GM12874 (cell line): ENCODE results near the gene RAP1A.

Experiments used
- TF ChIP-seq, protein P1 (sequence below): IDR thresholded peaks from 2 replicates; pipeline ENCODE4 v1.5.1; 2011; ENCODE audit warnings: low read depth, mild to moderate bottlenecking, control low read depth, low read length, moderate library complexity; ENCODE audit not compliant: insufficient read depth

The RAP1A gene

DNA sequence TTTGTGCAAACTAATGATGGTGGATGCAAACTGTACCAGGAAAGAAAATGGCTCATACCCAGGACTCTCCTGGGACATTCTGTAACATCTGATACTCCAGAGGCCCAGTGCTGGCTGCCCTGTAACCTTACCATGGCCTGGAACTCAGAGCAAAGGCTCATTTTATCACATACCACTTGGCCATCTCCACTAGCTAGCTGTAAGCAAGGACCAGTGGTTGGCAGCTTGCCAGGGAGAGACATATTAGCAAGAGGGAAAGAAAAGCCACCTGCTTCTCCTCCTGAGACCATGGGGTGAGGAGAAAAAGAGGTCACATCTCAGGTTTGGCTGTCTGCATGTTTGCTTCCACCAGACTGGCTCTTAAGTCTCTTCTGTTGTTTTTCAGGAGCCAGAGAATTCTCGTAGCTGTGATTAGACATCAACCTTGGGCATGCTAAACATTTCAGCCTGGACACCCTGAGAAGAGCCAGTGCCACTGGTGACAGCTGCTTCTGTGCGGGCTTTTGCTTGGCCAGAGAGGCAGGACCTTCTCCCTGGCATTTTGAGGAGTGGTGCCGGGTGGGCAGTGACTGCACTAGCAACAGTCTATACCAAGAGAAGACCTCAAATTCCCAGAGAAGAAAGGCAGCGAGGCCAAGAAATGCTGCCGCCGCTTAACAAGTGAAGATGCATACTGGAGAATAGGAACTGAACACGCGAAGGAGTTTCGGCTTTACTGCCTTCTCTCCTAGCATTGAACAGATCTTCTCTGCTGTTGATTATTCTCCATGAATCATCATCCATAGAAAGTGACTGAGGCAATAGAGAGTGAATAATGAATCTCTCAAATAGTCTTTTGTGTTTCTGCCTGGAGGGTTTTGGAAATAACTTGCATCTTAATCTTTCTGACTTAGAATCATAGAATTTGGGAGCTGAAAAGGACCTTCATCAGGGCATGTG is 126.4 kb downstream of the RAP1A start:
- TF ChIP-seq, protein P1, sequence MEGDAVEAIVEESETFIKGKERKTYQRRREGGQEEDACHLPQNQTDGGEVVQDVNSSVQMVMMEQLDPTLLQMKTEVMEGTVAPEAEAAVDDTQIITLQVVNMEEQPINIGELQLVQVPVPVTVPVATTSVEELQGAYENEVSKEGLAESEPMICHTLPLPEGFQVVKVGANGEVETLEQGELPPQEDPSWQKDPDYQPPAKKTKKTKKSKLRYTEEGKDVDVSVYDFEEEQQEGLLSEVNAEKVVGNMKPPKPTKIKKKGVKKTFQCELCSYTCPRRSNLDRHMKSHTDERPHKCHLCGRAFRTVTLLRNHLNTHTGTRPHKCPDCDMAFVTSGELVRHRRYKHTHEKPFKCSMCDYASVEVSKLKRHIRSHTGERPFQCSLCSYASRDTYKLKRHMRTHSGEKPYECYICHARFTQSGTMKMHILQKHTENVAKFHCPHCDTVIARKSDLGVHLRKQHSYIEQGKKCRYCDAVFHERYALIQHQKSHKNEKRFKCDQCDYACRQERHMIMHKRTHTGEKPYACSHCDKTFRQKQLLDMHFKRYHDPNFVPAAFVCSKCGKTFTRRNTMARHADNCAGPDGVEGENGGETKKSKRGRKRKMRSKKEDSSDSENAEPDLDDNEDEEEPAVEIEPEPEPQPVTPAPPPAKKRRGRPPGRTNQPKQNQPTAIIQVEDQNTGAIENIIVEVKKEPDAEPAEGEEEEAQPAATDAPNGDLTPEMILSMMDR: no peak

DNA sequence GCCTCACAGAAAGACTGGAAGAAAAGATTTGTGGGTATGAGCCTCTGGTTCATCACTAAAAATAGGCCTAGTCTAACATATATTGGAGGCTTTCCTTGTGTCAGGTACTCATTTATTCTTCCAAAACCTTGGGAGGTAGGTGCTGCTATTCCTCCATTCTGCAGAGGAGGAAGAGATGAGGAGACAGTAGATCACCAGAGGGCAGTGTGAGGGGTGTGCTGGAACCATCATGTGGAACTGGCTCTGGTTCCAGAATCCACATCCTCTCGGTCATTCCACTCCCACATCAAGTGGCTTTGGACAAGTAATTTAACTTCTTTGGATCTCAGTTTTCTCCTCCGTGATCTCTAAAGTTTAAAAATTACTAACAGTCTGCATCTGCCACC is 127.0 kb downstream of the RAP1A start:
- TF ChIP-seq, protein P1: no peak

DNA sequence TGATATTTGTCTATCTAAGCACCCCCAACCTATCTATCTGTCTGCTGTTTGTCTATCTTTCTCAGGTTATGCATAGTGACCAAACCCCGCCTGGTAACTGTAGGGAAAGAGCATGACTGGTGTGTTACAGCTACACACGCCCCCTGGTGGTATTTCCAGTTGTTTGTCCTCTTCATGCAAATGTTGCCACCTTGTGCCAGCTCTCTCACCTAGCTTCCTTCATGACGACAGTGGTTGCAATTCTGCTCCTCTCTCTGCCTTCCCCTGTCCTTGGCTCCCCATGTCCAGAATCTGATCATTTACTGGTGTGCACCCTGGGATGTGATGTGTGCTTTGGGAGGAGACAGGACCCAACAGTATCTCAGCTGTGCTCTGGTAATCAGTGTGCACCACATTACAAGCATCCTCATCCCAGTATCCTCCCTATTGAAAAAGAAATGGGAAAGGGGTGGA is 127.7 kb downstream of the RAP1A start:
- TF ChIP-seq, protein P1: peak; percentile 75

DNA sequence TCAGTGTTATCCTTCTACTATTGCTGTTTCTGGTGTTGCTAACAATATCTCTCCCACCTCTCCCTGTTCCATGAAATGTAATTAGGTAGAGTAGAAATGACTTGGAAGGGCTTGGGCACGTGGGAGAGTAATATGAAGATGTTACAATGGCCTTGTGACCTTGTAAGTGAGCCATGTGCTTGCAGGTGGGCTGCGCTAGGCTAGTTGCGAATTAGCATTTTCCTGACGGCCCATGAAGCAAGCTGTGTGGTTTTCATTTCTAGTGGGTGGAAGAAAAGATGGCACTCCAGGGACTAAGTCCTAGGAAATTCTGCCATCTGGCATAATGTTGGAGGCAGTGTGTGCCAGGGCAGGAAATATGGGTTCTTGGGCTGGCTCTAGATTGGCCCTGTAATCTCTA is 128.4 kb downstream of the RAP1A start:
- TF ChIP-seq, protein P1: no peak

DNA sequence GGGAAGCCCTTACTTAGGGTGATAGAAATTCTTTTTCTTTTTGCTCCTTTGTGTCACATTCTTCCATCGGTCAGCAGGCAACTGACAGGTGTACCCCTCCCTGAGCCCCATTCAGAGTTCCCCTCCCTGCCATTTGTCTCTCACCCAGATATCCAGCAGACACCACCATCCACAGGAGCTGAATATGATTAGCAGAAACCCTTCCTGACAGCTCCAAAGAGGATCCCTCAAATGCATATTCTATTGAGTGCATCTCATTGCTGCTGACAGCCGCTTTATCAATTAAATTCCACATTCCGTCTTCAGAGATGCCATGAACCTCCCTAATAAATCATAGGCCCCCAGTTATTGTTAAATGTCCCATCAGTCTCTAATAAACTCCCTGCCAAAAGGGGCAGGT is 130.0 kb downstream of the RAP1A start:
- TF ChIP-seq, protein P1: no peak

DNA sequence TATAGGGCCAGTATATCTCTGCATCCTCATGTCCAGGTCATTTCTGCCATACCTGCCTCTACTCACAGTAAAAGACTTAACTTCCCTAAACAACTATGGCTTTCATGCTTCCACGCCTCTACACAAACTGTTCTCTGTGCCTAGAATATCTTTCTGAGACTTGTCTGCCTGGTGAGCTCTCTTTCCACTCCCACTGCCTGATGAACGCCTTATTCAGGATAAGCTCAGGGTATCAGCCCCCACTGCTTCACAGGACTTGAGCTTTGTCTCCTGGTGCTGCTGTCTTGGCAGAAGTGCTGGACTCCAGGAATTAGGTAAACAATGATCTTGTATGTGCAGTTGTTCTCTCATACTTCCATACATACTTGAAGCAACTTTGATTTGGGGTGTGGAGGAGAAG is 131.3 kb downstream of the RAP1A start:
- TF ChIP-seq, protein P1: no peak

DNA sequence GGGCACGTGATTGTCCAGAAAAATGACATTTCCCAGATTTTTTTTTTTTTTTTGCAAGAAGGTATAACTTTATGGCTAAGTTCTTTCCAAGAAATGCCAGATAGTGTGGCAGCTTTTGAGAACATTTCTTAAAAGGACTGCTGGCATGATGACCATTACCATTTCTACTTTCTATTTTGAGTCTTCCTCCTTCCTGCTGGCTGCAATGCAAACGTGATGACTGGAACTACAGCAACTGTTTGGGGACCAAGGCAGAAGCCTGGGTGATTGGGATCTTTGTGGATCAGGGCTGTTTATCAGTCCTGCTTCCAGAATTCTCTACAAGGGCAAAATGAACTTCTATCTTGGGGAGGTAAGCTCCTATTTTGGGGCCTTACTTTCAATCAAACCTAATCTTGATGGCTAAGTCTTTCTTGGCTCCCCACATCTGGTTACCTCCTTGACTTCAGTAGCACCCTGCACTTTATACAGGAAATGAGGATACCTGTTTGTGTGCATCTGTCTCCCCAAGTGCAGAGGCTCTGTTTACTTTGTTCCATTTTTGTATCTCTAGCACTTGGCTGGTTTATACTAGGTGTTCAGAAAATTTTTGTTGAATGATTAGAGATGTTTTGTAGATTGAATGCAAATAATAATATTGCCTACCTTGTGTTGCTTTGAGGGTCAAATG is 132.5 kb downstream of the RAP1A start:
- TF ChIP-seq, protein P1: no peak
